ENCODE data around the gene PSME2. TPM values are rescaled to one million over a fixed set of nuclear protein-coding genes. Genes with fewer than 3 reads are reported as not detected.

PSME2 gene
- total and polyA plus RNA-seq, 7 donors, result 26.2 to 485 (median 43.5) TPM

GRCh38 chr14:24103451-24103850 is 43.0 kb downstream of the PSME2 start:
- TF ChIP-seq EP300 (IDR thresholded peaks at IDR 0.05) (no peak), POLR2A (IDR thresholded peaks at IDR 0.05) (no peak), POLR2AphosphoS5 (IDR thresholded peaks at IDR 0.05) (no peak)
- TF ChIP-seq, protein P1, sequence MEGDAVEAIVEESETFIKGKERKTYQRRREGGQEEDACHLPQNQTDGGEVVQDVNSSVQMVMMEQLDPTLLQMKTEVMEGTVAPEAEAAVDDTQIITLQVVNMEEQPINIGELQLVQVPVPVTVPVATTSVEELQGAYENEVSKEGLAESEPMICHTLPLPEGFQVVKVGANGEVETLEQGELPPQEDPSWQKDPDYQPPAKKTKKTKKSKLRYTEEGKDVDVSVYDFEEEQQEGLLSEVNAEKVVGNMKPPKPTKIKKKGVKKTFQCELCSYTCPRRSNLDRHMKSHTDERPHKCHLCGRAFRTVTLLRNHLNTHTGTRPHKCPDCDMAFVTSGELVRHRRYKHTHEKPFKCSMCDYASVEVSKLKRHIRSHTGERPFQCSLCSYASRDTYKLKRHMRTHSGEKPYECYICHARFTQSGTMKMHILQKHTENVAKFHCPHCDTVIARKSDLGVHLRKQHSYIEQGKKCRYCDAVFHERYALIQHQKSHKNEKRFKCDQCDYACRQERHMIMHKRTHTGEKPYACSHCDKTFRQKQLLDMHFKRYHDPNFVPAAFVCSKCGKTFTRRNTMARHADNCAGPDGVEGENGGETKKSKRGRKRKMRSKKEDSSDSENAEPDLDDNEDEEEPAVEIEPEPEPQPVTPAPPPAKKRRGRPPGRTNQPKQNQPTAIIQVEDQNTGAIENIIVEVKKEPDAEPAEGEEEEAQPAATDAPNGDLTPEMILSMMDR (IDR thresholded peaks at IDR 0.05), result no peak
- Histone ChIP-seq H3K9me3 (no peaks in the 10 kb centered on the region), H3K4me3 (no peak overlapping the region), H3K27me3 (no peaks in the 10 kb centered on the region), H3K36me3 (peaks cover 0 to 9% (median 0%) of the 10 kb centered on the region in 4 donors), H3K4me1 (peaks cover 0 to under 1% (median 0%) of the 10 kb centered on the region in 4 donors), H3K27ac (no peak overlapping the region)
- WGBS, 2 donors, result 95% methylated on average over 13 of the region's 13 CpGs
- intact Hi-C loops (cut with DNase I), result no loop called here
- no peak for DNase-seq

- Histone ChIP-seq H3K27me3 (no peaks in the 10 kb centered on the region), H3K36me3 (peaks cover 0 to 12% (median 0%) of the 10 kb centered on the region in 4 donors), H3K4me3 (no peak overlapping the region), H3K4me1 (no peaks in the 10 kb centered on the region), H3K9me3 (no peaks in the 10 kb centered on the region), H3K27ac (no peak overlapping the region)
- DNase-seq, result no peak
- intact Hi-C loops (cut with DNase I), result no loop called here
- TF ChIP-seq EP300 (IDR thresholded peaks at IDR 0.05) (no peak), POLR2A (IDR thresholded peaks at IDR 0.05) (no peak), POLR2AphosphoS5 (IDR thresholded peaks at IDR 0.05) (no peak)
- TF ChIP-seq, protein P1 (IDR thresholded peaks at IDR 0.05), result no peak
- 92 to 97% methylated on average over 7 of the region's 7 CpGs for WGBS, 2 donors
These were observed 43.9 kb downstream of the PSME2 start for GRCh38 chr14:24102357-24103048.

DNA sequence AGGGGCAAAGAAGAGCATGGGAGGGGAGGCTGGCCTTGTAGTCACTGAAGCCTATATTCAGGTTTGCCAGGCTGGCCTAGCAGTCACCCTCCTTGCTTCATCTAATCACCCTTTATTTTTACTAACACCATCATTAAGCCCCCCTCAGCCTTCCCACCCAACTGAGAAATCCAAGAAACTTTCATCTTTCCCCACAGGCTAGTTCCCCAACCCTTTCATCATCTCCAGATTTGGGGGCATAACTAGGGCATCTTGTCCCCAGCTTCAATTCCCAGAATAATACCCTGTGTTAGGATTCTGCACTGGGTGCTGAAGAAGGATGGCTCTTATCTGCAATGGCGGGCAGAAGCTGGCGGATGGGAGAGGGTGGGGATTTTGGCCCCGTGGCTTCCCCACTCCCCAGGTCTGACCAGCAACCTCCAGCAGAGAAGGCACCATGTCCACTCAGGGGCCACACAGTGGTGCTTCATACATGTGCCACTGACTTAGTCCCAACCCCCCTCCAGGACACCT is 45.4 kb downstream of the PSME2 start:
- peaks cover 0 to 12% (median 0%) of the 10 kb centered on the region in 4 donors for H3K36me3 ChIP-seq
- 95 to 96% methylated on average over 3 of the region's 3 CpGs for WGBS, 2 donors
- no peaks in the 10 kb centered on the region for H3K9me3 ChIP-seq
- no peak overlapping the region for H3K4me3 ChIP-seq
- intact Hi-C loops (cut with DNase I), result no loop called here
- H3K27ac ChIP-seq, result no peak overlapping the region
- TF ChIP-seq, protein P1 (IDR thresholded peaks at IDR 0.05), result no peak
- TF ChIP-seq POLR2A (IDR thresholded peaks at IDR 0.05) (no peak), POLR2AphosphoS5 (IDR thresholded peaks at IDR 0.05) (no peak), EP300 (IDR thresholded peaks at IDR 0.05) (no peak)
- no peaks in the 10 kb centered on the region for H3K27me3 ChIP-seq
- no peak for DNase-seq
- H3K4me1 ChIP-seq, result no peaks in the 10 kb centered on the region

DNA sequence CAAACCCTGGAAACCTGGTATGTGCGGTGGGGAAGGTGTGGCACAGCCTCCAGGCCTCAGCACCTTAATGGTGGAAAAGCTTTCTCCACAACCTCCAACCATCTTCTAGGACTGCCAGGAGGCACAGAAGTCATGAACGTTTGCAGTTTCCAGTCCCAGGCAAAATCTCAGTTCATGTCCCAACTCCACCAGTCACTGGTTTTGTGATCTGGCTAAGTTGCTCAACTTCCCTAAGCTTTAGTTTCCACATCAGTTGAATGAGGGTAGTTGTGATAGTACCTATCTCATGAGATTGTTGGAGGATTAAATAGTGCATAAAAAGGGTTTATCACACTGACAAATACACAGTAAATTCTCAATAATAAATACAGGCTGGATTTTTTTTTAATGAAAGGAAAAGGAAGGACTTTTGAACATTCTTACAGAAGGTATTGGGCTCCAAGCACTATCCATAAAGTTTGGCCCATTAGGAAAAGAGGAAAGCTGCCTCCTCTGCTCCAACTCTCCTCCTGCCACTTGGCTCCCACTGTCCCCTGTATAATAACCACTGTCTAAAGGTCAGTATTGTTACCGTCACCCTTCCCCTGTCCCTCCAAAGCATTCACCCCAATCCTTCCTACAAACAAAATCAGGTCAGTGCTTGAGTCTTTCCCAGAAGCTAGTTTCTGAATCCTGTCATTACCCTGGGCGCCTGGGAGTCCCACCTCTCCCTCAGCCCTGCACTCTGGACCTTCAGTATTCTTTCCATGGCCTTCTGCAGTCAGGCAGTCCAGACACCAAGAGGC is 46.0 kb downstream of the PSME2 start:
- Histone ChIP-seq H3K4me3 (no peak overlapping the region), H3K4me1 (peaks cover 0 to 2% (median under 1%) of the 10 kb centered on the region in 4 donors), H3K27me3 (no peaks in the 10 kb centered on the region), H3K9me3 (no peaks in the 10 kb centered on the region), H3K36me3 (peaks cover 0 to 12% (median 0%) of the 10 kb centered on the region in 4 donors), H3K27ac (no peak overlapping the region)
- WGBS, 2 donors, result 85 to 89% methylated on average over 4 of the region's 4 CpGs
- no peak for TF ChIP-seq POLR2AphosphoS5 (IDR thresholded peaks at IDR 0.05)
- no peak for TF ChIP-seq POLR2A (IDR thresholded peaks at IDR 0.05)
- TF ChIP-seq, protein P1 (IDR thresholded peaks at IDR 0.05), result no peak
- TF ChIP-seq EP300 (IDR thresholded peaks at IDR 0.05), result no peak
- no peak for DNase-seq
- intact Hi-C loops (cut with DNase I), result no loop called here
